GM19324 (cell line): Measurements from ENCODE around the gene KMT2B.
"Not testable (repeated sequence)": the region's sequence is repeated elsewhere in the genome, so short reads cannot be mapped to it uniquely, and the experiment has no call there.

ENCODE experiments used
- ATAC-seq: cut with Tn5 transposase; IDR thresholded peaks from one replicate; pipeline ENCODE4 v1.9.1; 2021; ENCODE audit warnings: mild to moderate bottlenecking, moderate library complexity; ENCODE audit not compliant: unreplicated experiment, low FRiP score

Gene KMT2B

GRCh38 chr19:35717665-35718344, at the start of gene KMT2B:
Gene KMT2B, plus strand, starts transcription at chr19:35718003. Its CDS starts 16 bp downstream, at chr19:35718019.
- no peak for ATAC-seq

GRCh38 chr19:35669566-35669965, 48.2 kb upstream of the KMT2B start:
- ATAC-seq, result no peak

- ATAC-seq, result no peak
Measured at GRCh38 chr19:35669974-35670373, 47.8 kb upstream of the KMT2B start.

GRCh38 chr19:35670686-35671085, 47.1 kb upstream of the KMT2B start:
- no peak for ATAC-seq

GRCh38 chr19:35671818-35672217, 46.0 kb upstream of the KMT2B start:
- no peak for ATAC-seq

- no peak for ATAC-seq
Measured at GRCh38 chr19:35673121-35673804, 44.5 kb upstream of the KMT2B start.

- ATAC-seq, result no peak
Measured at GRCh38 chr19:35675589-35676140, 42.1 kb upstream of the KMT2B start.

- ATAC-seq, result no peak
Measured at GRCh38 chr19:35689836-35690235, 28.0 kb upstream of the KMT2B start.

GRCh38 chr19:35691106-35691505, 26.7 kb upstream of the KMT2B start:
- ATAC-seq, result not testable (repeated sequence)

GRCh38 chr19:35692010-35692409, 25.8 kb upstream of the KMT2B start:
- no peak for ATAC-seq

- ATAC-seq, result peak; percentile 21
Measured at GRCh38 chr19:35693422-35693821, 24.4 kb upstream of the KMT2B start.

- peak; percentile 68 for ATAC-seq
Measured at GRCh38 chr19:35693835-35694599, 23.8 kb upstream of the KMT2B start.

- ATAC-seq, result no peak
Measured at GRCh38 chr19:35695895-35696422, 21.8 kb upstream of the KMT2B start.

- no peak for ATAC-seq
Measured at GRCh38 chr19:35696835-35697234, 21.0 kb upstream of the KMT2B start.

GRCh38 chr19:35702223-35703012, 15.4 kb upstream of the KMT2B start:
- ATAC-seq, result peak; percentile 94

GRCh38 chr19:35703343-35703742, 14.5 kb upstream of the KMT2B start:
- ATAC-seq, result no peak

GRCh38 chr19:35704218-35704617, 13.6 kb upstream of the KMT2B start, which contains the start of gene ZBTB32:
Gene ZBTB32, plus strand, starts transcription at chr19:35704558. Its CDS starts 10,069 bp downstream, at chr19:35714627.
- no peak for ATAC-seq

GRCh38 chr19:35708391-35708790, 9.4 kb upstream of the KMT2B start:
- ATAC-seq, result no peak

- no peak for ATAC-seq
Measured at GRCh38 chr19:35710784-35711723, 6.7 kb upstream of the KMT2B start.
